ENCODE results near the gene ATP7B.

ATP7B gene

DNA sequence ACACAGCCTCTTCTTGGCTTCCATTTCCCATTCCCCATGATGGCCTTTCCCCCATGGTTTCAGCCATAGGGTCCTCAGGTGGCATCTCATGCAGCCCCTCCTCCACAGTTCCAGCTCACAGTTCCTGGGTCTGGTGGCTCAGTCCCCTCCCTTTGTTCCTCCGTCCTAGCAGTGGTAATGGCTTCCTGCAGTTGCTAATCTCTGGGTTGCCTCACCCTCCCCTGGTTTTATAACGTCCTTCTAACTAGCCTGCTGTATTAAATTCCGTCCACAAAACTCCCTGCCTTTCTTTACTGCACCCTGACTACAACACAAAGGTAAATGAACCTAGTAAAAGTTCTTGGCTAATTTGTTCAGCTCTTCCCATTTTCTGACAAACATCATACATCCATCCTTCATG, 118.6 kb downstream of the ATP7B start:
- Histone ChIP-seq H3K36me3 (ENCODE audit: insufficient read depth, low read length) (no peaks in the 10 kb centered on the region), H3K4me3 (ENCODE audit: low read length) (no peak overlapping the region), H3K4me1 (ENCODE audit: insufficient read depth, low read length) (peaks cover 10% of the 10 kb centered on the region), H3K27me3 (ENCODE audit: insufficient read depth, low read length) (peaks cover 6% of the 10 kb centered on the region), H2AFZ (ENCODE audit: low read depth, low read length) (no peak overlapping the region), H3K9me3 (ENCODE audit: low read length) (no peaks in the 10 kb centered on the region)

DNA sequence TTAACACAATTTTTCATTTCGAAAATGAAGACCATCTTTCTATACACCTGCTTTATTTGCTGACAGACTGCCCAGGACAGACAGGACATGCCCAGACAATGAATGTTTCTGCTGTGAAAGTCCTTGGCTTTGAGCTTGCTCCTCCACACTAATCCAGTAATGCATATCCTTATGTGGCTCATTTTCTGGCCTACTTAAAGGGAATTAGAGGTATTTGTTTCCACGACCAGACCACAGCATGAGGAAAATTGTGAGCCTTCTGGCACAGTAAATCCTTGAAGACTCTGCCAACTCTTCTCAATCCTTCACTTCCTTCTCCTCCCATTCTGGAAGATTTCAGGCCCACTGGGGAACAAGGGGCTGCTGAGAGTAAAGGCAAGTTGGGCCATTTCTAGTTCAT, 123.8 kb downstream of the ATP7B start:
- no peak overlapping the region for H2AFZ ChIP-seq (ENCODE audit: low read depth, low read length)
- no peaks in the 10 kb centered on the region for H3K9me3 ChIP-seq (ENCODE audit: low read length)
- no peak overlapping the region for H3K4me3 ChIP-seq (ENCODE audit: low read length)
- no peaks in the 10 kb centered on the region for H3K36me3 ChIP-seq (ENCODE audit: insufficient read depth, low read length)
- peaks cover 17% of the 10 kb centered on the region for H3K27me3 ChIP-seq (ENCODE audit: insufficient read depth, low read length)
- H3K4me1 ChIP-seq (ENCODE audit: insufficient read depth, low read length) = no peaks in the 10 kb centered on the region

DNA sequence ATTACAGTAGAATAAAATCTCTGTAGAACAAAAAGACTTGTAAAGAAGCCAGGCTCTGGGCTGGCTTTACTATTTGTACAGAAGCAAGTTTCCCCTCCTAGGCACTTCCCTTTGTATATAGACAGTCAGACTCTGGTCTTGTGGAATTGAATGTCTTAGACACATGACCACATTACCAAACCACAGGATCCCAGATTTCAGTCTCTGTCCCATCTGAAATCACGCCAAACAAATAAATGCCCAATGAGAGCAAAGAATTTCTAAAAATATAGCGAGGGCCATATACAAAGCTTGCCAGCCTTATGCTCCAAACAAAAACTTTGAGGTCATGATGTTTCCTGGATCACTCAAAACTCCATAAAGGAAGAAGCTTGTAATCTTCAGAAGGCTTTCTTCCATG, 125.6 kb downstream of the ATP7B start:
- H3K9me3 ChIP-seq (ENCODE audit: low read length) = no peaks in the 10 kb centered on the region
- no peak overlapping the region for H2AFZ ChIP-seq (ENCODE audit: low read depth, low read length)
- no peaks in the 10 kb centered on the region for H3K4me1 ChIP-seq (ENCODE audit: insufficient read depth, low read length)
- no peak overlapping the region for H3K4me3 ChIP-seq (ENCODE audit: low read length)
- peaks cover 13% of the 10 kb centered on the region for H3K27me3 ChIP-seq (ENCODE audit: insufficient read depth, low read length)
- H3K36me3 ChIP-seq (ENCODE audit: insufficient read depth, low read length) = no peaks in the 10 kb centered on the region

DNA sequence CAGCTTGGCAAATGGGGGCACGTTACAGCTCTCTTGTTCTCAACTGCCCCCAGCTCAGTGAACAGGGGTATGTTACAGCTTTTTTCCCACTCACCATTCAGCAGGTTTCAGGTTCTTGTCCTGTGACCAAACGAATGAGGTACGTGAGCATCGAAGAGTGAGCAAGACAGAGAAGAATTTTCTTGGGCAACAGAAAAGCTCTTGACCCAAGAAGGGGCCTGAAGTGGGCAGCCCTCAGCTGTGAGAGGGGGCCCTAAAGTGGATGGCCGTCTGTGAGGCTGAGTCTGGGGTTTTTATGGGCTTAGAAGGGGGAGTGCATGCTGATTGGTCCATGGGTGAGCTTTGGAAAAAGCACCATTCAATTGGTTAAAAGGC, 128.0 kb downstream of the ATP7B start:
- Histone ChIP-seq H3K4me3 (ENCODE audit: low read length) (no peak overlapping the region), H3K36me3 (ENCODE audit: insufficient read depth, low read length) (no peaks in the 10 kb centered on the region), H3K27me3 (ENCODE audit: insufficient read depth, low read length) (peaks cover 11% of the 10 kb centered on the region), H3K9me3 (ENCODE audit: low read length) (no peaks in the 10 kb centered on the region), H3K4me1 (ENCODE audit: insufficient read depth, low read length) (peaks cover 4% of the 10 kb centered on the region), H2AFZ (ENCODE audit: low read depth, low read length) (no peak overlapping the region)
